ENCODE measurements around the gene AKAP3.

The AKAP3 gene

DNA sequence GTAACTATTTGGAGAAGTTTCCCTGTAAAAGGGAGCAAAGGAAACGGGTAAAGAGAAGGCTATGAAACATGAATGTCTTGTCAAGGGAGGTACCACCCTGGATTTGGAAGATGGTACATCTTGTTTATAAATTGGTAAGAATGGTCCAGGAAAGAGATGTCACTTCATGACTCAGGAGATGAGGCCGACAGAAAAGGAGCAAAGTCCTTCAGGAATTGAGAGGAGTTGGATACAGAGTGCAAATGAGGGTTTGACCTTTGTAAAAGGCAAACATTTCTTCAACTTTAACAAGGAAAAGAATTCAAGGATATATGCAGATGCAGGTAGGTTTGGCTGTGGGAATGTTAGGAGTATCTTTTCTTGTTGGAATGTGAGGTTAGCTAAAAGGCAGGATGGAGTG lies 30.9 kb upstream of the AKAP3 start:
- no peak overlapping the region for H3K27ac ChIP-seq
- no peaks in the 10 kb centered on the region for H3K36me3 ChIP-seq (ENCODE audit: insufficient read depth)
- no peaks in the 10 kb centered on the region for H3K79me2 ChIP-seq (ENCODE audit: insufficient read depth, low read depth)
- H3K4me2 ChIP-seq: no peak overlapping the region
- H2AFZ ChIP-seq (ENCODE audit: low read depth): no peak overlapping the region
- no peak overlapping the region for H3K4me3 ChIP-seq (IDR thresholded peaks at IDR 0.05; ENCODE audit: insufficient read depth, low read depth, low read length)
- TF ChIP-seq, protein P1, sequence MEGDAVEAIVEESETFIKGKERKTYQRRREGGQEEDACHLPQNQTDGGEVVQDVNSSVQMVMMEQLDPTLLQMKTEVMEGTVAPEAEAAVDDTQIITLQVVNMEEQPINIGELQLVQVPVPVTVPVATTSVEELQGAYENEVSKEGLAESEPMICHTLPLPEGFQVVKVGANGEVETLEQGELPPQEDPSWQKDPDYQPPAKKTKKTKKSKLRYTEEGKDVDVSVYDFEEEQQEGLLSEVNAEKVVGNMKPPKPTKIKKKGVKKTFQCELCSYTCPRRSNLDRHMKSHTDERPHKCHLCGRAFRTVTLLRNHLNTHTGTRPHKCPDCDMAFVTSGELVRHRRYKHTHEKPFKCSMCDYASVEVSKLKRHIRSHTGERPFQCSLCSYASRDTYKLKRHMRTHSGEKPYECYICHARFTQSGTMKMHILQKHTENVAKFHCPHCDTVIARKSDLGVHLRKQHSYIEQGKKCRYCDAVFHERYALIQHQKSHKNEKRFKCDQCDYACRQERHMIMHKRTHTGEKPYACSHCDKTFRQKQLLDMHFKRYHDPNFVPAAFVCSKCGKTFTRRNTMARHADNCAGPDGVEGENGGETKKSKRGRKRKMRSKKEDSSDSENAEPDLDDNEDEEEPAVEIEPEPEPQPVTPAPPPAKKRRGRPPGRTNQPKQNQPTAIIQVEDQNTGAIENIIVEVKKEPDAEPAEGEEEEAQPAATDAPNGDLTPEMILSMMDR (conservative IDR thresholded peaks at IDR 0.05; ENCODE audit: low read depth, low read length): no peak
- H3K9ac ChIP-seq: no peak overlapping the region
- no peaks in the 10 kb centered on the region for H3K4me1 ChIP-seq (ENCODE audit: low read depth, poor library complexity, severe bottlenecking)
- no peaks in the 10 kb centered on the region for H3K27me3 ChIP-seq (ENCODE audit: insufficient read depth, low read depth)
- H4K20me1 ChIP-seq (ENCODE audit: insufficient read depth): no peaks in the 10 kb centered on the region

DNA sequence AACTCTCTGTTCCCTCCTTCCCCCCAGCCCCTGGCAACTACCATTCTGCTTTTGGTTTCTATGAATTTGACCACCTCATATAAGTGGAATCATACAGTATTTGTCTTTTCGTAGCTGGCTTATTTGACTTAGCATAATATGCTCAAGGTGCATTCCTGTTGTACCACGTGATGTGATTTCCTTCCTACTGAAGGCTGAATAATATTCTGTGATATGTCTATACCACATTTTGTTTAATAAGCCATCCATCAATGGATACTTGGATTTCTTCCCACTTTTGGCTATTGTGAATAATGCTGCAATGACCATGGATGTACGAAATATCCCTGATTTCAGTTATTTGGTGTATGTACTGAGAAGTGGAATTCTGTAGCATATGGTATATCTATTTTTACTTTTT lies 16.4 kb upstream of the AKAP3 start:
- Histone ChIP-seq H4K20me1 (ENCODE audit: insufficient read depth) (no peaks in the 10 kb centered on the region), H3K79me2 (ENCODE audit: insufficient read depth, low read depth) (no peaks in the 10 kb centered on the region), H3K36me3 (ENCODE audit: insufficient read depth) (peaks cover 18% of the 10 kb centered on the region), H3K4me3 (IDR thresholded peaks at IDR 0.05; ENCODE audit: insufficient read depth, low read depth, low read length) (no peak overlapping the region), H3K4me1 (ENCODE audit: low read depth, poor library complexity, severe bottlenecking) (no peaks in the 10 kb centered on the region), H3K27ac (no peak overlapping the region), H3K9ac (no peak overlapping the region), H3K27me3 (ENCODE audit: insufficient read depth, low read depth) (no peaks in the 10 kb centered on the region), H3K4me2 (no peak overlapping the region), H2AFZ (ENCODE audit: low read depth) (no peak overlapping the region)
- TF ChIP-seq, protein P1 (conservative IDR thresholded peaks at IDR 0.05; ENCODE audit: low read depth, low read length): no peak

DNA sequence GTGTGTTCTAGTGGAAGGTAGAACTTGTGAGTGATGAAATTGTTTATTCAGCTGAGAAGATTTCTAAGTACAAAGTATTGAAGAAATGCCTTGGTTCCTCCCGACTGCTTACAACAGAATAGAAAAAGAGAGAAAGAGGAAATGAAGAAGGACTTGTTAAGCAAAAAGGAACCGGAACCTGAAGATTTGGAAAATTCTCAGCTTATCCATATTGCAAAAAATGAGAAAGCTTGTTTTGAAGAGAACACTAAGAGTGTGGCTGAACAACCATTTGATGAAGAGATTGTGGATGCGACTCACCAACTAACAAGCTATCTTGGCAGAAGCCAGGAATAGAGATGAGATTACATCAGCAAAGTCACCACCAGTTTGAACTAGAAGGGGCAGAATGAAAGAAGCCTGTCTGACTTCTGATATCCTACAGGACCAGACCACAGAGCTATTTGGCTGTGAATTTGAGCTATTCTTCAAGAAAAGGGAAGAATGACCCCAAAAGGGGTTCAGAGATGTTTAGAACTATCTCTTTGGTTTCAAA lies 15.2 kb upstream of the AKAP3 start:
- no peaks in the 10 kb centered on the region for H4K20me1 ChIP-seq (ENCODE audit: insufficient read depth)
- no peak overlapping the region for H3K27ac ChIP-seq
- peaks cover 15% of the 10 kb centered on the region for H3K36me3 ChIP-seq (ENCODE audit: insufficient read depth)
- no peaks in the 10 kb centered on the region for H3K27me3 ChIP-seq (ENCODE audit: insufficient read depth, low read depth)
- no peak overlapping the region for H3K4me3 ChIP-seq (IDR thresholded peaks at IDR 0.05; ENCODE audit: insufficient read depth, low read depth, low read length)
- no peaks in the 10 kb centered on the region for H3K4me1 ChIP-seq (ENCODE audit: low read depth, poor library complexity, severe bottlenecking)
- TF ChIP-seq, protein P1 (conservative IDR thresholded peaks at IDR 0.05; ENCODE audit: low read depth, low read length): no peak
- H2AFZ ChIP-seq (ENCODE audit: low read depth): no peak overlapping the region
- H3K9ac ChIP-seq: no peak overlapping the region
- H3K4me2 ChIP-seq: no peak overlapping the region
- no peaks in the 10 kb centered on the region for H3K79me2 ChIP-seq (ENCODE audit: insufficient read depth, low read depth)

DNA sequence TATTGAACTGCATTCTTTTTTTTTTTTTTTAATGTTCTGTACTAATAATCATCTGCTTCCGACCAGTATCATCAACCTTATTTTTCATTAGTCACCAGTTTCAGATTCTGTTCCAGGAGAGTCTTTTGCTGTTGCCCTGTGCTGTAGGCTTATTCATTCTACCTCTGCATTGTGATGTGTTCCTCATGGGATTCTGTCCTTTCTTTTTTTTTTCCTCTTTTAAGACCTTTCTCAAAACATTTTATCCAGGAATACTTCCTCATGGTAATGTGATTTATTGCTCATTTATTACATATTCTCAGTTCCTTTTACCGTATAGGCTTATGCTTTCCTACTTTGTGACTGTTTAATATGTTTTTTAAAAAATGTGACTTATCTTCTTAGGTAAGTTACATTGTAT lies 4.8 kb upstream of the AKAP3 start:
- Histone ChIP-seq H3K36me3 (ENCODE audit: insufficient read depth) (no peaks in the 10 kb centered on the region; the same call in 1 of the 2 replicates), H3K4me2 (no peak overlapping the region), H3K27me3 (ENCODE audit: insufficient read depth, low read depth) (no peaks in the 10 kb centered on the region), H3K79me2 (ENCODE audit: insufficient read depth, low read depth) (peaks cover 46% of the 10 kb centered on the region), H3K4me3 (IDR thresholded peaks at IDR 0.05; ENCODE audit: insufficient read depth, low read depth, low read length) (no peak overlapping the region), H3K27ac (no peak overlapping the region), H3K9ac (no peak overlapping the region), H3K4me1 (ENCODE audit: low read depth, poor library complexity, severe bottlenecking) (peaks cover 31% of the 10 kb centered on the region), H4K20me1 (ENCODE audit: insufficient read depth) (no peaks in the 10 kb centered on the region), H2AFZ (ENCODE audit: low read depth) (no peak overlapping the region)
- TF ChIP-seq, protein P1 (conservative IDR thresholded peaks at IDR 0.05; ENCODE audit: low read depth, low read length): no peak
